ENCODE data around the gene ZFYVE19. TPM values are rescaled to one million over a fixed set of nuclear protein-coding genes. Genes with fewer than 3 reads are reported as not detected.

ZFYVE19 gene
- total and polyA plus RNA-seq, 8 donors = 10.3 to 31.0 (median 23.5) TPM

GRCh38 chr15:40763801-40764628 lies 42.9 kb upstream of the ZFYVE19 start, which contains the start of gene GCHFR:
Gene GCHFR, plus strand, starts transcription at chr15:40764068. Its CDS starts 113 bp downstream, at chr15:40764181.
- peak; percentile 81 to 94 for DNase-seq
- intact Hi-C loops (cut with DNase I; ENCODE audit: low total_unique reads) = no loop called here

GRCh38 chr15:40764629-40765103 lies 42.2 kb upstream of the ZFYVE19 start:
- H3K4me3 ChIP-seq = peak overlapping the region; percentile 50 to 76 (median 56)
- DNase-seq = no peak
- intact Hi-C loops (cut with DNase I; ENCODE audit: low total_unique reads) = no loop called here
- H3K27ac ChIP-seq = peak overlapping the region; percentile 80 to 93 (median 88)
- H3K36me3 ChIP-seq = peaks cover 3 to 21% (median 15%) of the 10 kb centered on the region in 4 donors
- TF ChIP-seq EP300 (IDR thresholded peaks at IDR 0.05) (no peak), POLR2A (IDR thresholded peaks at IDR 0.05) (no peak), POLR2AphosphoS5 (IDR thresholded peaks at IDR 0.05) (no peak), CTCF (IDR thresholded peaks at IDR 0.05) (no peak)
- no peaks in the 10 kb centered on the region for H3K27me3 ChIP-seq
- 12 to 27% (median 18%) methylated on average over 6 to 8 of the region's 8 CpGs for WGBS, 5 donors
- H3K9me3 ChIP-seq = no peaks in the 10 kb centered on the region
- H3K4me1 ChIP-seq = peaks cover 59 to 83% (median 79%) of the 10 kb centered on the region in 4 donors

More at GRCh38 chr15:40763801-40764628, 42.9 kb upstream of the ZFYVE19 start, which contains the start of gene GCHFR:
- Histone ChIP-seq H3K27me3 (no peaks in the 10 kb centered on the region), H3K36me3 (peaks cover 3 to 21% (median 15%) of the 10 kb centered on the region in 4 donors), H3K4me3 (peak within 1 kb of the TSS; percentile 50 to 76 (median 56)), H3K4me1 (peaks cover 53 to 77% (median 72%) of the 10 kb centered on the region in 4 donors), H3K9me3 (no peaks in the 10 kb centered on the region), H3K27ac (peak within 1 kb of the TSS; percentile 80 to 93 (median 88))
- TF ChIP-seq POLR2AphosphoS5 (IDR thresholded peaks at IDR 0.05) = peak in 2 of 3 donors; percentile 45 to 72
- no peak for TF ChIP-seq EP300 (IDR thresholded peaks at IDR 0.05)
- TF ChIP-seq CTCF (IDR thresholded peaks at IDR 0.05) = peak in 2 of 7 experiments; percentile 25 to 33
- WGBS, 5 donors = 0 to 2% (median 1%) methylated on average over 31 to 75 of the region's 75 CpGs

- Histone ChIP-seq H3K27me3 (no peaks in the 10 kb centered on the region), H3K9me3 (no peaks in the 10 kb centered on the region), H3K4me3 (peak overlapping the region in 1 of 4 donors; percentile 76), H3K4me1 (peaks cover 66 to 94% (median 86%) of the 10 kb centered on the region in 4 donors), H3K27ac (peak overlapping the region in 3 of 5 donors; percentile 80 to 93 (median 89)), H3K36me3 (peaks cover 3 to 33% (median 25%) of the 10 kb centered on the region in 4 donors)
- DNase-seq = no peak
- WGBS, 5 donors = 65 to 80% (median 75%) methylated on average over 6 to 7 of the region's 7 CpGs
- TF ChIP-seq POLR2A (IDR thresholded peaks at IDR 0.05) = no peak
- TF ChIP-seq EP300 (IDR thresholded peaks at IDR 0.05) = no peak
- no peak for TF ChIP-seq POLR2AphosphoS5 (IDR thresholded peaks at IDR 0.05)
- no peak for TF ChIP-seq CTCF (IDR thresholded peaks at IDR 0.05)
- intact Hi-C loops (cut with DNase I; ENCODE audit: low total_unique reads) = no loop called here
Observed at GRCh38 chr15:40766194-40766815, 40.6 kb upstream of the ZFYVE19 start.
